ENCODE measurements around the gene CDH13.

DNA sequence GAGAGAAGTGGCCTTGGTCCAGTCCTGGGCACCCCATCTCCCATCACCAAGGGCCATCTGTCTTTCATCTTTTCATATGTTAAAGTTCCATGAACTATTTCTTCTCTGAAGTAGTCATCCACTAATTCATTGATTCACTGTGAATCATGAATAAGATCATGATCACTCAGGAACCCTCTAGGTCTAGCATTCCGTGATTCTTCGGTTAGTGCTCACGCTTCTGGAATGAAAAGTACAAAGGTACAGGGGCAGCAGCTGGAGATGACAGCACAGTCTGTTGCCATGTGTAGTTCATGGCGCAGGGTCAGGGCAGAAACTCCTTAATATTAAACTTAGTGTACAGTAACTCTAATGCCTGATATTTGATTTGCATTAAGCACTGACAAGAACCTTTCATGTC, 127.1 kb downstream of the CDH13 start:
- TF ChIP-seq, protein P1, sequence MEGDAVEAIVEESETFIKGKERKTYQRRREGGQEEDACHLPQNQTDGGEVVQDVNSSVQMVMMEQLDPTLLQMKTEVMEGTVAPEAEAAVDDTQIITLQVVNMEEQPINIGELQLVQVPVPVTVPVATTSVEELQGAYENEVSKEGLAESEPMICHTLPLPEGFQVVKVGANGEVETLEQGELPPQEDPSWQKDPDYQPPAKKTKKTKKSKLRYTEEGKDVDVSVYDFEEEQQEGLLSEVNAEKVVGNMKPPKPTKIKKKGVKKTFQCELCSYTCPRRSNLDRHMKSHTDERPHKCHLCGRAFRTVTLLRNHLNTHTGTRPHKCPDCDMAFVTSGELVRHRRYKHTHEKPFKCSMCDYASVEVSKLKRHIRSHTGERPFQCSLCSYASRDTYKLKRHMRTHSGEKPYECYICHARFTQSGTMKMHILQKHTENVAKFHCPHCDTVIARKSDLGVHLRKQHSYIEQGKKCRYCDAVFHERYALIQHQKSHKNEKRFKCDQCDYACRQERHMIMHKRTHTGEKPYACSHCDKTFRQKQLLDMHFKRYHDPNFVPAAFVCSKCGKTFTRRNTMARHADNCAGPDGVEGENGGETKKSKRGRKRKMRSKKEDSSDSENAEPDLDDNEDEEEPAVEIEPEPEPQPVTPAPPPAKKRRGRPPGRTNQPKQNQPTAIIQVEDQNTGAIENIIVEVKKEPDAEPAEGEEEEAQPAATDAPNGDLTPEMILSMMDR (IDR thresholded peaks at IDR 0.05; ENCODE audit: poor library complexity, severe bottlenecking): no peak
- TF ChIP-seq EZH2 (IDR thresholded peaks at IDR 0.05; ENCODE audit: borderline replicate concordance, insufficient read depth, low read length, poor library complexity, severe bottlenecking) (no peak), POLR2AphosphoS5 (IDR thresholded peaks at IDR 0.05) (no peak), TAF1 (IDR thresholded peaks at IDR 0.05; ENCODE audit: low read depth) (no peak), EP300 (conservative IDR thresholded peaks at IDR 0.05; ENCODE audit: poor library complexity, severe bottlenecking) (no peak), SMC3 (conservative IDR thresholded peaks at IDR 0.05; ENCODE audit: poor library complexity) (no peak), RAD21 (conservative IDR thresholded peaks at IDR 0.05) (no peak), MXI1 (conservative IDR thresholded peaks at IDR 0.05; ENCODE audit: poor library complexity, severe bottlenecking) (no peak)
- TF ChIP-seq, protein P2, sequence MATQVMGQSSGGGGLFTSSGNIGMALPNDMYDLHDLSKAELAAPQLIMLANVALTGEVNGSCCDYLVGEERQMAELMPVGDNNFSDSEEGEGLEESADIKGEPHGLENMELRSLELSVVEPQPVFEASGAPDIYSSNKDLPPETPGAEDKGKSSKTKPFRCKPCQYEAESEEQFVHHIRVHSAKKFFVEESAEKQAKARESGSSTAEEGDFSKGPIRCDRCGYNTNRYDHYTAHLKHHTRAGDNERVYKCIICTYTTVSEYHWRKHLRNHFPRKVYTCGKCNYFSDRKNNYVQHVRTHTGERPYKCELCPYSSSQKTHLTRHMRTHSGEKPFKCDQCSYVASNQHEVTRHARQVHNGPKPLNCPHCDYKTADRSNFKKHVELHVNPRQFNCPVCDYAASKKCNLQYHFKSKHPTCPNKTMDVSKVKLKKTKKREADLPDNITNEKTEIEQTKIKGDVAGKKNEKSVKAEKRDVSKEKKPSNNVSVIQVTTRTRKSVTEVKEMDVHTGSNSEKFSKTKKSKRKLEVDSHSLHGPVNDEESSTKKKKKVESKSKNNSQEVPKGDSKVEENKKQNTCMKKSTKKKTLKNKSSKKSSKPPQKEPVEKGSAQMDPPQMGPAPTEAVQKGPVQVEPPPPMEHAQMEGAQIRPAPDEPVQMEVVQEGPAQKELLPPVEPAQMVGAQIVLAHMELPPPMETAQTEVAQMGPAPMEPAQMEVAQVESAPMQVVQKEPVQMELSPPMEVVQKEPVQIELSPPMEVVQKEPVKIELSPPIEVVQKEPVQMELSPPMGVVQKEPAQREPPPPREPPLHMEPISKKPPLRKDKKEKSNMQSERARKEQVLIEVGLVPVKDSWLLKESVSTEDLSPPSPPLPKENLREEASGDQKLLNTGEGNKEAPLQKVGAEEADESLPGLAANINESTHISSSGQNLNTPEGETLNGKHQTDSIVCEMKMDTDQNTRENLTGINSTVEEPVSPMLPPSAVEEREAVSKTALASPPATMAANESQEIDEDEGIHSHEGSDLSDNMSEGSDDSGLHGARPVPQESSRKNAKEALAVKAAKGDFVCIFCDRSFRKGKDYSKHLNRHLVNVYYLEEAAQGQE (IDR thresholded peaks at IDR 0.05; ENCODE audit: borderline replicate concordance): no peak

All from neural cell (in vitro differentiated cells).